Neural cell (in vitro differentiated cells): ENCODE results near the gene TIGD3. TPM values are rescaled to one million over a fixed set of nuclear protein-coding genes. Genes with fewer than 3 reads are reported as not detected.

Experiments
- H2AFZ ChIP-seq: fragments of 200-600, 300-800 bp; sonication (generic), shearing (Covaris generic); 2 replicates; pipeline ENCODE4 v1.6.0; 2014; ENCODE audit warnings: low read depth, mild to moderate bottlenecking, antibody characterized with exemption, low read length, moderate library complexity
- H3F3A ChIP-seq: fragments of 200-600 bp; shearing (Covaris generic); 2 replicates; pipeline ENCODE4 v1.6.1; 2016; ENCODE audit warnings: mild to moderate bottlenecking, moderate library complexity, mixed read lengths, antibody characterized with exemption, low read length; ENCODE audit not compliant: insufficient read depth, poor library complexity, severe bottlenecking
- H3K27ac ChIP-seq: fragments of 200-600, 300-800 bp; sonication (generic), shearing (Covaris generic); 2 replicates; pipeline ENCODE4 v1.5.1; 2014; ENCODE audit warnings: mild to moderate bottlenecking, low read length, moderate library complexity
- H3K27me3 ChIP-seq: fragments of 300-800, 200-600 bp; sonication (generic), shearing (Covaris generic); 2 replicates; pipeline ENCODE4 v1.6.0; 2014; ENCODE audit warnings: mild to moderate bottlenecking, low read depth, low read length, moderate library complexity; ENCODE audit not compliant: insufficient read depth
- H3K36me3 ChIP-seq: fragments of 300-800, 200-600 bp; sonication (generic), shearing (Covaris generic); 2 replicates; pipeline ENCODE4 v1.5.1; 2014; ENCODE audit warnings: mild to moderate bottlenecking, antibody characterized with exemption, low read length, moderate library complexity; ENCODE audit not compliant: insufficient read depth
- H3K4me2 ChIP-seq: fragments of 300-800, 200-600 bp; sonication (generic), shearing (Covaris generic); 2 replicates; pipeline ENCODE4 v1.6.0; 2014; ENCODE audit warnings: mild to moderate bottlenecking, low read length
- H3K4me3 ChIP-seq: fragments of 300-800, 200-600 bp; sonication (generic), shearing (Covaris generic); 2 replicates; pipeline ENCODE4 v1.5.1; 2014; ENCODE audit warnings: mild to moderate bottlenecking, low read length, moderate library complexity
- H3K79me2 ChIP-seq: fragments of 200-600 bp; shearing (Covaris generic); replicated peaks from 2 replicates; pipeline ENCODE4 v1.6.0; 2014; ENCODE audit warnings: mild to moderate bottlenecking, low read length, moderate library complexity; ENCODE audit not compliant: insufficient read depth
- H3K9ac ChIP-seq: fragments of 300-800, 200-600 bp; sonication (generic), shearing (Covaris generic); 2 replicates; pipeline ENCODE4 v1.6.1; 2016; ENCODE audit warnings: mild to moderate bottlenecking, low read length, mixed read lengths
- H3K9me2 ChIP-seq: fragments of 200-600 bp; shearing (Covaris generic); 2 replicates; pipeline ENCODE4 v1.6.1; 2016; ENCODE audit warnings: mild to moderate bottlenecking, low read length, mixed read lengths; ENCODE audit not compliant: insufficient read depth
- H3K9me3 ChIP-seq: fragments of 200-600, 300-800 bp; sonication (generic), shearing (Covaris generic); 2 replicates; pipeline ENCODE4 v1.6.1; 2016; ENCODE audit warnings: mild to moderate bottlenecking, mixed run types, low read length, moderate library complexity, mixed read lengths
- H4K20me1 ChIP-seq: fragments of 200-600 bp; shearing (Covaris generic); 2 replicates; pipeline ENCODE4 v1.6.1; 2016; ENCODE audit warnings: mild to moderate bottlenecking, mixed run types; ENCODE audit not compliant: insufficient read depth
- EP300 ChIP-seq: fragments of 450-650 bp; conservative IDR thresholded peaks from 2 replicates; pipeline ENCODE4 v1.6.1; 2014; ENCODE audit warnings: antibody characterized with exemption, mild to moderate bottlenecking, moderate library complexity; ENCODE audit not compliant: poor library complexity, severe bottlenecking
- EZH2 ChIP-seq: fragments of 200-600, 300-800 bp; shearing (Covaris generic), sonication (generic); IDR thresholded peaks from 2 replicates; pipeline ENCODE4 v1.6.1; 2014; ENCODE audit warnings: antibody characterized with exemption, low read length, borderline replicate concordance, mild to moderate bottlenecking; ENCODE audit not compliant: insufficient read depth, poor library complexity, severe bottlenecking
- MXI1 ChIP-seq: fragments of 450-650 bp; conservative IDR thresholded peaks from 2 replicates; pipeline ENCODE4 v1.6.1; 2014; ENCODE audit warnings: antibody characterized with exemption, mild to moderate bottlenecking; ENCODE audit not compliant: poor library complexity, severe bottlenecking
- POLR2AphosphoS5 ChIP-seq: IDR thresholded peaks from 2 replicates; pipeline ENCODE4 v1.6.1; 2012
- RAD21 ChIP-seq: fragments of 450-650 bp; conservative IDR thresholded peaks from 2 replicates; pipeline ENCODE4 v1.6.1; 2014; ENCODE audit warnings: antibody characterized with exemption, mild to moderate bottlenecking, moderate library complexity
- SMC3 ChIP-seq: fragments of 450-650 bp; conservative IDR thresholded peaks from 2 replicates; pipeline ENCODE4 v1.6.1; 2014; ENCODE audit warnings: antibody characterized with exemption, mild to moderate bottlenecking, moderate library complexity; ENCODE audit not compliant: poor library complexity
- TAF1 ChIP-seq: IDR thresholded peaks from 2 replicates; pipeline ENCODE4 v1.6.1; 2012; ENCODE audit warnings: low read depth
- polyA plus RNA-seq: library from polyadenylated mRNA; depleted of rRNA; stranded (reverse); fragments of >200 nt; gene quantifications from 2 replicates; pipeline ENCODE4 v1.2.3, GENCODE V29; 2014
- TF ChIP-seq, protein P1 (sequence below): fragments of 450-650 bp; IDR thresholded peaks from 2 replicates; pipeline ENCODE4 v1.5.1; 2014; ENCODE audit warnings: antibody characterized with exemption, mild to moderate bottlenecking, moderate library complexity; ENCODE audit not compliant: poor library complexity, severe bottlenecking
- TF ChIP-seq, protein P2 (sequence below): IDR thresholded peaks from 2 replicates; pipeline ENCODE4 v1.6.1; 2012; ENCODE audit warnings: borderline replicate concordance

Gene TIGD3
- polyA plus RNA-seq, 1 donor from 2014 or later = 16.1 TPM

DNA sequence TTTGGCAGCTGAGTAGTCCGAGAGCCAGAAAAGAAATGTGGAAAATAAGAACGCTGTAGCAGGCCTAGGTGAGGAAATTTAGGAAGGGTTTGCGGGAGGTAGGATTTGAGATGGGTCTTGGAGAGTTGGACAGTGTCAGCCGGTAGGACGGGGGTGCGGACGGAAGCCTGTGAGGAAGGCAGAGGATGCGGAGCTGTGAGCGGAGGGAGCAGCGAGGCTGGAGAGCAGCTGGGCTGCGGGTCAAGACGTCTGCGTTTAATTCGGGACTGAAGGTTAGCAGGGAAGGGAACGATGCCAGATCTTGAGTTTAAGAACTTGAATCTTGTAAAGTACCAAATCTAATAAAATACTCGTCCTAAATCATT is 669 bp upstream of the TIGD3 start:
- Histone ChIP-seq H3K4me3 (peak overlapping the region; percentile 84), H3K9me3 (no peaks in the 10 kb centered on the region), H3K27me3 (no peaks in the 10 kb centered on the region), H3K9ac (peak overlapping the region; percentile 76), H3K4me2 (peak overlapping the region; percentile 70), H3K27ac (peak overlapping the region; percentile 78), H2AFZ (peak overlapping the region; percentile 27), H4K20me1 (no peaks in the 10 kb centered on the region), H3K36me3 (peaks cover 6% of the 10 kb centered on the region), H3K9me2 (no peaks in the 10 kb centered on the region), H3F3A (peaks cover 6% of the 10 kb centered on the region), H3K79me2 (peaks cover 34% of the 10 kb centered on the region)
- TF ChIP-seq SMC3 (no peak), POLR2AphosphoS5 (no peak), EZH2 (no peak), TAF1 (no peak), MXI1 (no peak), EP300 (no peak), RAD21 (no peak)
- TF ChIP-seq, protein P1, sequence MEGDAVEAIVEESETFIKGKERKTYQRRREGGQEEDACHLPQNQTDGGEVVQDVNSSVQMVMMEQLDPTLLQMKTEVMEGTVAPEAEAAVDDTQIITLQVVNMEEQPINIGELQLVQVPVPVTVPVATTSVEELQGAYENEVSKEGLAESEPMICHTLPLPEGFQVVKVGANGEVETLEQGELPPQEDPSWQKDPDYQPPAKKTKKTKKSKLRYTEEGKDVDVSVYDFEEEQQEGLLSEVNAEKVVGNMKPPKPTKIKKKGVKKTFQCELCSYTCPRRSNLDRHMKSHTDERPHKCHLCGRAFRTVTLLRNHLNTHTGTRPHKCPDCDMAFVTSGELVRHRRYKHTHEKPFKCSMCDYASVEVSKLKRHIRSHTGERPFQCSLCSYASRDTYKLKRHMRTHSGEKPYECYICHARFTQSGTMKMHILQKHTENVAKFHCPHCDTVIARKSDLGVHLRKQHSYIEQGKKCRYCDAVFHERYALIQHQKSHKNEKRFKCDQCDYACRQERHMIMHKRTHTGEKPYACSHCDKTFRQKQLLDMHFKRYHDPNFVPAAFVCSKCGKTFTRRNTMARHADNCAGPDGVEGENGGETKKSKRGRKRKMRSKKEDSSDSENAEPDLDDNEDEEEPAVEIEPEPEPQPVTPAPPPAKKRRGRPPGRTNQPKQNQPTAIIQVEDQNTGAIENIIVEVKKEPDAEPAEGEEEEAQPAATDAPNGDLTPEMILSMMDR = no peak
- TF ChIP-seq, protein P2, sequence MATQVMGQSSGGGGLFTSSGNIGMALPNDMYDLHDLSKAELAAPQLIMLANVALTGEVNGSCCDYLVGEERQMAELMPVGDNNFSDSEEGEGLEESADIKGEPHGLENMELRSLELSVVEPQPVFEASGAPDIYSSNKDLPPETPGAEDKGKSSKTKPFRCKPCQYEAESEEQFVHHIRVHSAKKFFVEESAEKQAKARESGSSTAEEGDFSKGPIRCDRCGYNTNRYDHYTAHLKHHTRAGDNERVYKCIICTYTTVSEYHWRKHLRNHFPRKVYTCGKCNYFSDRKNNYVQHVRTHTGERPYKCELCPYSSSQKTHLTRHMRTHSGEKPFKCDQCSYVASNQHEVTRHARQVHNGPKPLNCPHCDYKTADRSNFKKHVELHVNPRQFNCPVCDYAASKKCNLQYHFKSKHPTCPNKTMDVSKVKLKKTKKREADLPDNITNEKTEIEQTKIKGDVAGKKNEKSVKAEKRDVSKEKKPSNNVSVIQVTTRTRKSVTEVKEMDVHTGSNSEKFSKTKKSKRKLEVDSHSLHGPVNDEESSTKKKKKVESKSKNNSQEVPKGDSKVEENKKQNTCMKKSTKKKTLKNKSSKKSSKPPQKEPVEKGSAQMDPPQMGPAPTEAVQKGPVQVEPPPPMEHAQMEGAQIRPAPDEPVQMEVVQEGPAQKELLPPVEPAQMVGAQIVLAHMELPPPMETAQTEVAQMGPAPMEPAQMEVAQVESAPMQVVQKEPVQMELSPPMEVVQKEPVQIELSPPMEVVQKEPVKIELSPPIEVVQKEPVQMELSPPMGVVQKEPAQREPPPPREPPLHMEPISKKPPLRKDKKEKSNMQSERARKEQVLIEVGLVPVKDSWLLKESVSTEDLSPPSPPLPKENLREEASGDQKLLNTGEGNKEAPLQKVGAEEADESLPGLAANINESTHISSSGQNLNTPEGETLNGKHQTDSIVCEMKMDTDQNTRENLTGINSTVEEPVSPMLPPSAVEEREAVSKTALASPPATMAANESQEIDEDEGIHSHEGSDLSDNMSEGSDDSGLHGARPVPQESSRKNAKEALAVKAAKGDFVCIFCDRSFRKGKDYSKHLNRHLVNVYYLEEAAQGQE = no peak

GRCh38 chr11:65355013-65355775 is 643 bp downstream of the TIGD3 start:
- Histone ChIP-seq H4K20me1 (no peaks in the 10 kb centered on the region), H3K9me2 (no peaks in the 10 kb centered on the region), H3K79me2 (peaks cover 34% of the 10 kb centered on the region), H3K27ac (peak overlapping the region; percentile 77), H3F3A (peaks cover 6% of the 10 kb centered on the region), H3K4me3 (peak overlapping the region; percentile 84), H3K9ac (peak overlapping the region; percentile 97), H3K36me3 (peaks cover 6% of the 10 kb centered on the region), H3K27me3 (no peaks in the 10 kb centered on the region), H3K9me3 (no peaks in the 10 kb centered on the region), H3K4me2 (peak overlapping the region; percentile 77), H2AFZ (peak overlapping the region; percentile 42)
- peak; percentile 19 for TF ChIP-seq MXI1
- TF ChIP-seq, protein P2 = peak; percentile 12
- TF ChIP-seq POLR2AphosphoS5 = peak; percentile 83
- TF ChIP-seq SMC3 = no peak
